IMR-90 (cell line): ENCODE data around the gene CORO7. TPM values are rescaled to one million over a fixed set of nuclear protein-coding genes. Genes with fewer than 3 reads are reported as not detected.
A peak's percentile ranks its signal among the peaks of the same experiment; 100 is the strongest.

ENCODE experiments used
- ATAC-seq: fragments of 200-7000 bp; cut with Tn5 transposase; 2 replicates; pipeline ENCODE4 v1.9.1; 2020; ENCODE audit warnings: low read depth, mild to moderate bottlenecking, moderate library complexity
- BruUV-seq: library from RNA; stranded (reverse); fragments of 400-500 nt; replicated peaks from 2 replicates; lab custom pipeline; 2021; lab: Mats Ljungman, UMichigan
- CTCF ChIA-PET: fragments of 300-600 bp; formaldehyde crosslinking; extraction: SDS; loops from one replicate; lab custom pipeline; 2021; ENCODE audit warnings: antibody characterized with exemption; lab: Yijun Ruan, JAX
- POLR2A ChIA-PET: fragments of 300-600 bp; sonication (Branson Sonifier 250); formaldehyde crosslinking; loops from one replicate; lab custom pipeline; 2022; ENCODE audit warnings: antibody characterized with exemption; ENCODE audit not compliant: unreplicated experiment; lab: Charles Lee
- DNase-seq: peaks from one replicate; pipeline ENCODE4 v3.0.0; 2013
- H2AFZ ChIP-seq: replicated peaks from 2 replicates; pipeline ENCODE3; 2013; ENCODE audit warnings: low read length, mild to moderate bottlenecking; ENCODE audit not compliant: poor library complexity
- H2AK5ac ChIP-seq: 2 replicates; pipeline ENCODE4 v1.6.1; 2013; ENCODE audit warnings: low read depth, low read length, inconsistent platforms
- H2AK9ac ChIP-seq: replicated peaks from 2 replicates; pipeline ENCODE3; 2013; ENCODE audit warnings: mild to moderate bottlenecking, low read depth, low read length, moderate library complexity; ENCODE audit not compliant: poor library complexity
- H2BK120ac ChIP-seq: 2 replicates; pipeline ENCODE4 v1.6.1; 2013; ENCODE audit warnings: low read depth, low read length, inconsistent platforms
- H2BK15ac ChIP-seq: 3 replicates; pipeline ENCODE4 v1.6.1; 2013; ENCODE audit warnings: low read depth, low read length, inconsistent platforms
- H2BK20ac ChIP-seq: 2 replicates; pipeline ENCODE4 v1.6.1; 2013; ENCODE audit warnings: low read depth, mild to moderate bottlenecking, inconsistent platforms, low read length, moderate library complexity
- H2BK5ac ChIP-seq: 2 replicates; pipeline ENCODE4 v1.6.1; 2013; ENCODE audit warnings: mild to moderate bottlenecking, low read depth, low read length, inconsistent platforms; ENCODE audit not compliant: poor library complexity, severe bottlenecking
- H3K14ac ChIP-seq: replicated peaks from 2 replicates; pipeline ENCODE4 v1.6.1; 2013; ENCODE audit warnings: low read depth, low read length, inconsistent platforms
- H3K18ac ChIP-seq: 2 replicates; pipeline ENCODE4 v1.6.1; 2013; ENCODE audit warnings: low read depth, low read length, control low read depth
- H3K23ac ChIP-seq: 2 replicates; pipeline ENCODE4 v1.6.1; 2013; ENCODE audit warnings: low read depth, low read length, inconsistent platforms
- H3K27ac ChIP-seq: 2 replicates; pipeline ENCODE4 v1.5.1; 2013; ENCODE audit warnings: mild to moderate bottlenecking, control low read depth, low read length; ENCODE audit not compliant: insufficient read depth
- H3K27me3 ChIP-seq: 2 replicates; pipeline ENCODE4 v1.6.1; 2013; ENCODE audit warnings: low read length; ENCODE audit not compliant: control insufficient read depth, insufficient read depth
- H3K36me3 ChIP-seq: 2 replicates; pipeline ENCODE4 v1.6.1; 2013; ENCODE audit warnings: low read length, mixed read lengths; ENCODE audit not compliant: control insufficient read depth, insufficient read depth
- H3K4ac ChIP-seq: 2 replicates; pipeline ENCODE4 v1.6.1; 2013; ENCODE audit warnings: low read depth, low read length, inconsistent platforms
- H3K4me1 ChIP-seq: 2 replicates; pipeline ENCODE4 v1.6.1; 2013; ENCODE audit warnings: low read length, mixed read lengths; ENCODE audit not compliant: control insufficient read depth, insufficient read depth
- H3K4me2 ChIP-seq: 2 replicates; pipeline ENCODE4 v1.6.1; 2013; ENCODE audit warnings: low read depth, mild to moderate bottlenecking, control low read depth, low read length, moderate library complexity
- H3K4me3 ChIP-seq: 2 replicates; pipeline ENCODE4 v1.5.1; 2013; ENCODE audit warnings: low read depth, mild to moderate bottlenecking, control low read depth, low read length, moderate library complexity; ENCODE audit not compliant: insufficient read depth
- H3K56ac ChIP-seq: 2 replicates; pipeline ENCODE4 v1.6.1; 2013; ENCODE audit warnings: low read length, inconsistent platforms; ENCODE audit not compliant: insufficient read depth; ENCODE audit errors: extremely low read depth
- H3K79me1 ChIP-seq, 2 experiments: 2 replicates each; pipeline ENCODE4 v1.6.1; 2013; ENCODE audit warnings: low read length in 2 of 2, inconsistent platforms in 1 of 2, low read depth in 1 of 2
- H3K9ac ChIP-seq: 2 replicates; pipeline ENCODE4 v1.6.1; 2013; ENCODE audit warnings: low read depth, low read length, control low read depth
- H3K9me1 ChIP-seq: 2 replicates; pipeline ENCODE4 v1.6.1; 2013; ENCODE audit warnings: low read length, inconsistent platforms; ENCODE audit not compliant: insufficient read depth
- H3K9me3 ChIP-seq: 2 replicates; pipeline ENCODE4 v1.6.1; 2013; ENCODE audit warnings: low read length; ENCODE audit not compliant: control insufficient read depth, insufficient read depth
- H4K20me1 ChIP-seq: 2 replicates; pipeline ENCODE4 v1.6.1; 2013; ENCODE audit warnings: low read length, inconsistent platforms; ENCODE audit not compliant: insufficient read depth
- H4K5ac ChIP-seq: 2 replicates; pipeline ENCODE4 v1.6.1; 2013; ENCODE audit warnings: mild to moderate bottlenecking, low read depth, low read length, control low read depth
- H4K8ac ChIP-seq, 2 experiments: 2 replicates each; pipeline ENCODE4 v1.6.1; 2013; ENCODE audit warnings: low read depth in 2 of 2, low read length in 2 of 2, control low read depth in 1 of 2, inconsistent platforms in 1 of 2
- H4K91ac ChIP-seq: 2 replicates; pipeline ENCODE4 v1.6.1; 2013; ENCODE audit warnings: low read depth, low read length, inconsistent platforms; ENCODE audit not compliant: insufficient read depth
- CEBPB ChIP-seq: IDR thresholded peaks from 2 replicates; pipeline ENCODE4 v1.6.1; 2012; ENCODE audit warnings: low read depth, low read length, improper control_type of control experiment
- MAFK ChIP-seq: IDR thresholded peaks from 2 replicates; pipeline ENCODE4 v1.6.1; 2012; ENCODE audit warnings: low read depth, low read length, improper control_type of control experiment
- MAZ ChIP-seq: IDR thresholded peaks from 2 replicates; pipeline ENCODE4 v1.6.1; 2012; ENCODE audit warnings: low read depth, mild to moderate bottlenecking, low read length, improper control_type of control experiment, moderate library complexity, borderline replicate concordance
- MXI1 ChIP-seq: IDR thresholded peaks from 2 replicates; pipeline ENCODE4 v1.6.1; 2012; ENCODE audit warnings: low read depth, mild to moderate bottlenecking, low read length, moderate library complexity, borderline replicate concordance
- POLR2A ChIP-seq: IDR thresholded peaks from 2 replicates; pipeline ENCODE4 v1.6.1; 2012; ENCODE audit warnings: mild to moderate bottlenecking, low read depth, low read length
- RAD21 ChIP-seq: IDR thresholded peaks from 2 replicates; pipeline ENCODE4 v1.6.1; 2012; ENCODE audit warnings: low read length, improper control_type of control experiment
- SMC3 ChIP-seq: fragments of 150-350 bp; IDR thresholded peaks from 2 replicates; pipeline ENCODE4 v1.6.1; 2016; ENCODE audit warnings: low read depth, mild to moderate bottlenecking, antibody characterized with exemption, low read length, moderate library complexity
- WGBS, 2 experiments: methylation state at CpG; one replicate each; pipeline versions ENCODE4 v1.1.5 to v1.1.7; 2013; ENCODE audit warnings: missing lambda C conversion rate in 2 of 2; ENCODE audit not compliant: insufficient read length in 1 of 2; ENCODE audit errors: extremely low coverage in 2 of 2; 5-methylcytosine and 5-hydroxymethylcytosine counted together
- dilution Hi-C: fragments of 300-500 bp; cut with HindIII; formaldehyde crosslinking; loops from one replicate; pipeline ENCODE4 v1.14.3; 2018; ENCODE audit warnings: low sequenced_read_pairs; ENCODE audit not compliant: unreplicated experiment
- in situ Hi-C: fragments of 300-500 bp; cut with MboI; formaldehyde crosslinking; loops from 3 replicates; pipeline ENCODE4 v1.14.3; 2019; ENCODE audit warnings: low sequenced_read_pairs, inconsistent platforms, mixed read lengths
- intact Hi-C: fragments of 100-400 bp; cut with micrococcal nuclease; formaldehyde crosslinking; loops from 2 replicates; pipeline ENCODE4 v1.10.0; 2022
- polyA plus RNA-seq, 3 experiments: library from polyadenylated mRNA; depleted of rRNA; stranded (reverse); fragments of >200 nt; gene quantifications; 2 replicates each; pipeline ENCODE4 v1.2.3, GENCODE V29; 2012; ENCODE audit warnings: low replicate concordance in 1 of 3
- total RNA-seq: library from RNA; depleted of rRNA; stranded (reverse); fragments of >200 nt; gene quantifications from 2 replicates; pipeline ENCODE4 v1.2.3, GENCODE V29; 2012

CORO7 gene
- total and polyA plus RNA-seq, 2 of the 4 experiments (the other 2 are of a cell fraction): 6.3 to 26.7 TPM

GRCh38 chr16:4323845-4324488, 92.4 kb downstream of the CORO7 start:
- Histone ChIP-seq H3K18ac (peak overlapping the region; percentile 1; the same call in 1 of the 2 replicates), H2BK120ac (no peak overlapping the region), H2BK5ac (peak overlapping the region; percentile 35), H3K9me1 (peaks cover 11% of the 10 kb centered on the region; the same call in 1 of the 2 replicates), H4K20me1 (peaks cover 81% of the 10 kb centered on the region), H3K4ac (peak overlapping the region; percentile 53; the same call in 1 of the 2 replicates), H2AFZ (peak overlapping the region; percentile 39), H4K91ac (no peak overlapping the region; the same call in 1 of the 2 replicates), H2AK5ac (peak overlapping the region; percentile 69), H3K14ac (0 out of 2 replicates have a peak overlapping the region, but pooled peaks have one; percentile 29), H2BK20ac (no peak overlapping the region), H3K9ac (peak overlapping the region; percentile 48), H2BK15ac (no peak overlapping the region), H3K56ac (no peak overlapping the region), H3K79me1 (peaks cover 17 to 88% of the 10 kb centered on the region in 2 experiments), H4K5ac (peak overlapping the region; percentile 46), H3K23ac (no peak overlapping the region), H3K27ac (peak overlapping the region; percentile 45), H4K8ac (peak overlapping the region in 1 of 2 experiments; percentile 43; a peak in 1 of 4 replicates), H3K4me1 (peaks cover 26% of the 10 kb centered on the region), H3K36me3 (no peaks in the 10 kb centered on the region; the same call in 1 of the 2 replicates), H3K4me3 (no peak overlapping the region), H3K9me3 (no peaks in the 10 kb centered on the region), H3K27me3 (no peaks in the 10 kb centered on the region), H3K4me2 (peak overlapping the region; percentile 48; the same call in 1 of the 2 replicates), H2AK9ac (peak overlapping the region; percentile 63)
- BruUV-seq: no TSS peak
- intact Hi-C loops: loop anchor here (2.0 kb wide), 1 partner anchor 23 kb away; no protein-coding TSS in a partner anchor
- ATAC-seq (peak; percentile 73), DNase-seq (peak; percentile 42)
- TF ChIP-seq RAD21 (no peak), SMC3 (0 out of 2 replicates have a peak, but pooled peaks have one; percentile 1), MAFK (no peak), MAZ (no peak), CEBPB (no peak), MXI1 (no peak), POLR2A (no peak)
- POLR2A ChIA-PET: no interaction called here
- 47% methylated on average over 2 of the region's 12 CpGs; no CpG with 5 or more reads in 1 of the 2 experiments for WGBS, 2 experiments
- dilution Hi-C loops: no loop called here
- CTCF ChIA-PET: no interaction called here
- in situ Hi-C loops: no loop called here
